Common myeloid progenitor, CD34-positive (primary cell): ENCODE data around the gene ORM1.

Source experiments
- CTCF ChIA-PET: fragments of 350-600 bp; sonication (Branson Sonifier 250); formaldehyde crosslinking; loops from one replicate; lab custom pipeline; 2021; ENCODE audit warnings: antibody characterized with exemption; lab: Charles Lee
- POLR2A ChIA-PET: fragments of 350-600 bp; sonication (Branson Sonifier 250); formaldehyde crosslinking; loops from one replicate; lab custom pipeline; 2021; ENCODE audit warnings: antibody characterized with exemption; lab: Charles Lee
- DNase-seq, 3 donors: peaks; one replicate each; pipeline versions ENCODE4 v3.0.0 to v3.0.0-alpha.2; 2013
- H3K27ac ChIP-seq, 2 experiments: 1 replicate in 1 of 2; 2 replicates in 1 of 2; pipeline ENCODE4 v1.7.0; 2013; ENCODE audit warnings: inconsistent platforms in 2 of 2, low read length in 2 of 2, mild to moderate bottlenecking in 2 of 2, low read depth in 1 of 2, moderate library complexity in 1 of 2; ENCODE audit not compliant: severe bottlenecking in 2 of 2, insufficient read depth in 1 of 2, poor library complexity in 1 of 2
- H3K27me3 ChIP-seq, 5 experiments: replicated peaks in 2 of 5; 1 replicate in 3 of 5; 2 replicates in 2 of 5; pipeline versions ENCODE4 v1.6.1 to v1.7.0; 2013; ENCODE audit warnings: low read length in 4 of 5, mild to moderate bottlenecking in 2 of 5, moderate library complexity in 2 of 5, inconsistent platforms in 1 of 5; ENCODE audit not compliant: insufficient read depth in 5 of 5, control insufficient read depth in 4 of 5
- H3K36me3 ChIP-seq, 4 experiments: 1 replicate in 2 of 4; 2 replicates in 2 of 4; pipeline versions ENCODE4 v1.6.1 to v1.7.0; 2013; ENCODE audit warnings: low read length in 3 of 4, control low read depth in 1 of 4, mild to moderate bottlenecking in 1 of 4; ENCODE audit not compliant: control insufficient read depth in 4 of 4, insufficient read depth in 4 of 4
- H3K4me1 ChIP-seq, 4 experiments: 1 replicate in 3 of 4; 2 replicates in 1 of 4; pipeline versions ENCODE4 v1.6.1 to v1.7.1; 2013; ENCODE audit warnings: low read length in 3 of 4, mild to moderate bottlenecking in 3 of 4, control low read depth in 1 of 4, inconsistent platforms in 1 of 4, moderate library complexity in 1 of 4; ENCODE audit not compliant: control insufficient read depth in 4 of 4, insufficient read depth in 4 of 4; ENCODE audit errors: control extremely low read depth in 1 of 4
- H3K4me3 ChIP-seq, 7 experiments: 1 replicate in 4 of 7; 2 replicates in 3 of 7; pipeline versions ENCODE4 v1.5.1 to v1.7.0; 2013; ENCODE audit warnings: mild to moderate bottlenecking in 7 of 7, low read length in 6 of 7, moderate library complexity in 6 of 7, inconsistent platforms in 2 of 7, low read depth in 2 of 7, control low read depth in 1 of 7; ENCODE audit not compliant: insufficient read depth in 4 of 7, control insufficient read depth in 1 of 7; ENCODE audit errors: extremely low read depth in 1 of 7
- H3K9me3 ChIP-seq, 5 experiments: 1 replicate in 4 of 5; 2 replicates in 1 of 5; pipeline versions ENCODE4 v1.6.1 to v1.7.1; 2013; ENCODE audit warnings: low read length in 4 of 5, mild to moderate bottlenecking in 2 of 5, inconsistent platforms in 1 of 5, low read depth in 1 of 5, moderate library complexity in 1 of 5; ENCODE audit not compliant: control insufficient read depth in 4 of 5, insufficient read depth in 2 of 5; ENCODE audit errors: control extremely low read depth in 1 of 5
- WGBS: methylation state at CpG from one replicate; pipeline ENCODE4 v1.1.5; 2013; ENCODE audit not compliant: insufficient coverage; 5-methylcytosine and 5-hydroxymethylcytosine counted together

Gene ORM1

DNA sequence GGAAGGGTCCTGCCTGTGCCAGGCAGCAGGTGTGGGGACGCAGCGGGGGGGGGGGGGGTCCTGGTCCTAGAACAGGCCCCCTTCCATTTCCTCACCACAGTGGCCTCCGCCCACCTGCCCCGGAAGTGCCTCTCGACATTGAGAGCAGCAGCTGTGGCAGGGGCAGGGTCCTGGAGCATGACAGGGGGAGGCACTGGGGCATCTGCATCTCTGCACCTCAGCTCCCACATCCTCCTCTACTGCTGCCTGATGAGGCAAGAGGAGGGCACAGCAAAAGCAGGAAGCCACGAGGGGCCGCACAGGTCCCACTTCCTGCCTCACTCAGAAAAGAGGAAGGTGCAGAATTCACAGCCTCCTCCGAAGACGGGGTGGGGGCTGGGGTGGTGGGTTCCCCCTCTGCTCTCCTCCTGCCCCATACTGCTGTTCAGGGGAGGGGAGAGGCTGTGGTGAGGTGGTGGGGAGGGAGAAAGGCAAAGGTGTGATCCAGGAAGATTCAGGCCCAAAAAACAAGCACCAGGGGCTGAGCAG is 50.1 kb downstream of the ORM1 start:
- Histone ChIP-seq H3K4me1 (peaks cover 31 to 89% (median 85%) of the 10 kb centered on the region in 4 experiments), H3K27ac (peak overlapping the region; percentile 77 to 89), H3K36me3 (peaks cover 15 to 85% (median 39%) of the 10 kb centered on the region in 4 experiments), H3K4me3 (peak overlapping the region in 5 of 7 experiments; percentile 6 to 61 (median 28)), H3K9me3 (no peaks in the 10 kb centered on the region), H3K27me3 (no peaks in the 10 kb centered on the region)
- WGBS = 0% methylated on average over 6 of the region's 9 CpGs
- DNase-seq = peak; percentile 96 to 100 (median 99)
- ChIA-PET CTCF (interaction anchor here (1.0 to 15.2 kb wide), 3 partner anchors 16 to 33 kb away, joined by 3 to 255 read pairs (median 4); partner anchors contain the start of gene AKNA), POLR2A (interaction anchor here (0.6 to 2.7 kb wide), 6 partner anchors 10 to 24 kb away, joined by 3 to 21 read pairs (median 4); partner anchors contain the start of gene AKNA)

- peaks cover 18 to 86% (median 39%) of the 10 kb centered on the region in 4 experiments for H3K36me3 ChIP-seq
- H3K9me3 ChIP-seq = no peaks in the 10 kb centered on the region
- H3K4me3 ChIP-seq = peak overlapping the region in 1 of 7 experiments; percentile 14
- H3K4me1 ChIP-seq = peaks cover 31 to 88% (median 81%) of the 10 kb centered on the region in 4 experiments
- 93% methylated on average over 15 of the region's 16 CpGs for WGBS
- no peaks in the 10 kb centered on the region for H3K27me3 ChIP-seq
- DNase-seq = peak in 1 of 3 donors; percentile 40
- peak overlapping the region; percentile 77 to 89 for H3K27ac ChIP-seq
- POLR2A ChIA-PET = interaction anchor here (1.4 to 2.7 kb wide), 3 partner anchors 11 to 23 kb away, joined by 4 to 21 read pairs (median 8); partner anchors contain the start of gene AKNA
- CTCF ChIA-PET = interaction anchor here (0.7 to 15.2 kb wide), 4 partner anchors 15 to 164 kb away, joined by 3 to 255 read pairs (median 4); partner anchors contain the start of gene AKNA
These were observed 51.2 kb downstream of the ORM1 start for GRCh38 chr9:114373960-114374730.

DNA sequence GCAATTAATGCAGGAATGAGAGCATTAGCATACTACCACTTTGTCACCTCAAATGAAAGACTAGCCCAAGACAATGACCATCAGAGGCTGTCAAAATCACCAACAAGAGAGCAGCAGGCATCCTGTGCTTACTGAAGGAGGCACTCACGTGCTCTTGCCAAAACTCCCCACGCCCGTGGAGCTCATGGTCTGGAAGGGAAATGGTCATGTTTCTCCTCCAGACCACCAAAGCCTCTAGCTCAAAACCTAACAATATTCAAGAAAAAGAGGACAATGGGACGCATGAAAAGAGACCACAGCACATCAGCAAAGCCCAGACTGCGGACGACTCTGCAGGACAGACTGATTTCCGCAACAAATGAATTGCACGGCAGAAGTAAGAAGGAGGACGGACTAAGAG is 52.0 kb downstream of the ORM1 start:
- H3K4me3 ChIP-seq = no peak overlapping the region
- H3K4me1 ChIP-seq = peaks cover 29 to 85% (median 76%) of the 10 kb centered on the region in 4 experiments
- no peaks in the 10 kb centered on the region for H3K9me3 ChIP-seq
- H3K27me3 ChIP-seq = no peaks in the 10 kb centered on the region
- peak overlapping the region; percentile 6 to 89 for H3K27ac ChIP-seq
- CTCF ChIA-PET = interaction anchor here (15.2 kb wide), 1 partner anchor 14 kb away, joined by 255 read pairs; the partner anchor contains the start of gene AKNA
- no peak for DNase-seq
- 92% methylated on average over 5 of the region's 9 CpGs for WGBS
- H3K36me3 ChIP-seq = peaks cover 20 to 85% (median 42%) of the 10 kb centered on the region in 4 experiments
- POLR2A ChIA-PET = no interaction called here

DNA sequence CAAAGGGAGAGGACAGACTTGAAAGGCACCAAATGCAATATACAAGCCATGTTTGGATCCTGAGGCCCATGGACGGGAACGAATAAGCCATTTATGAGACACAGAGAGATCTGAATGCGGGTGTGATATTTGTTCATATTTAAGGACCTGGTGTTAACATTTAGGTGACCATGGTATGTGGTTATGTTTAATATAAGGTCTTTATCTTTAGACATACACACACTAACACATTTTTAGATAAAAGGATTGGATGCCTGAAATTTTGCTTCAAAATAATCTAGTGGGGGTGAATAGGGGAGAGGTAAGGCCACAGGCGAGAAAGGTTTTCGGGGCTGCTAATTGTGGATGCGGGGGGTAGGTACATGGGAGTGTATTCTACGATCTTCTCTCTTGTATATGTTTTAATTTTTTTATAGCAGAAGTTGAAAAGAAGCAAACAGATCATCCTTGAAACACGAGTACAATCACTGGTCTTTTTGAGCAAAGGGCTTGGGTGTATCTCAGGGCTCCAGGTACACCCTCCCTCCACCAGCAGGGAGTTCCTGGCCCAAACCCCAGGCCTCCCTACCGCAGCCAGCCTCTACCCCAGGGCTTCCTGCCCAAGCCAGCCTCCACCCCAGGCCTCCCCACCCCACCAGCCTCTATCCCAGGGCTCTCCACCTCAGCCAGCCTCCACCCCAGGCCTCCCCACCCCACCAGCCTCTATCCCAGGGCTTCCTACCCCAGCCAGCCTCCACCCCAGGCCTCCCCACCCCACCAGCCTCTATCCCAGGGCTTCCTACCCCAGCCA is 52.7 kb downstream of the ORM1 start:
- CTCF ChIA-PET = interaction anchor here (1.1 to 15.2 kb wide), 3 partner anchors 11 to 280 kb away, joined by 4 to 255 read pairs (median 24); partner anchors contain the start of gene AKNA
- 61% methylated on average over 3 of the region's 9 CpGs for WGBS
- H3K36me3 ChIP-seq = peaks cover 21 to 87% (median 39%) of the 10 kb centered on the region in 4 experiments
- peak overlapping the region; percentile 6 to 18 for H3K27ac ChIP-seq
- H3K27me3 ChIP-seq = no peaks in the 10 kb centered on the region
- H3K4me3 ChIP-seq = no peak overlapping the region
- peaks cover 29 to 79% (median 70%) of the 10 kb centered on the region in 4 experiments for H3K4me1 ChIP-seq
- POLR2A ChIA-PET = no interaction called here
- no peaks in the 10 kb centered on the region for H3K9me3 ChIP-seq
- DNase-seq = no peak
